Sciatic nerve (tissue), 2 donors: ENCODE data around the gene VWF. TPM values are rescaled to one million over a fixed set of nuclear protein-coding genes. Genes with fewer than 3 reads are reported as not detected.
A peak's percentile ranks its signal among the peaks of the same experiment; 100 is the strongest.

Source experiments
- ATAC-seq: fragments of 200-7000 bp; cut with Tn5 transposase; one replicate; pipeline ENCODE4 v1.9.1; 2020; ENCODE audit warnings: mild to moderate bottlenecking, moderate library complexity
- DNase-seq: peaks from one replicate; pipeline ENCODE4 v3.0.0-alpha.2; 2020; ENCODE audit warnings: low spot score
- intact Hi-C: fragments of 100-400 bp; cut with DNase I; formaldehyde crosslinking; loops from one replicate; pipeline ENCODE4 v1.14.2; 2022
- total RNA-seq: library from RNA; stranded (reverse); fragmentation: NEBNext Ultra II Directional; extraction: Animal tissue kit (Norgen Biotek cat#: 25700); gene quantifications from one replicate; pipeline ENCODE4 v1.2.1, GENCODE V29; 2021
- donor health status: DM: no; HTN: no; CAD: no.
- donor health status: DM: no; HTN: no; CAD: no.

VWF gene
- total RNA-seq, 1 donor from 2014 or later: 655 TPM

GRCh38 chr12:5915511-5915910 lies 209.0 kb downstream of the VWF start:
- no peak for ATAC-seq
- intact Hi-C loops: no loop called here
- DNase-seq: no peak

- DNase-seq: no peak
- ATAC-seq: no peak
- intact Hi-C loops: no loop called here
Measured at GRCh38 chr12:5914387-5915149, 209.9 kb downstream of the VWF start.

- intact Hi-C loops: no loop called here
- ATAC-seq: no peak
Measured at GRCh38 chr12:5913387-5913786, 211.1 kb downstream of the VWF start.

GRCh38 chr12:5912437-5913334 lies 211.8 kb downstream of the VWF start:
- DNase-seq (no peak), ATAC-seq (no peak)
- intact Hi-C loops: no loop called here

More at GRCh38 chr12:5913387-5913786, 211.1 kb downstream of the VWF start:
- DNase-seq: no peak

GRCh38 chr12:5912011-5912410 lies 212.5 kb downstream of the VWF start:
- intact Hi-C loops: no loop called here
- DNase-seq (no peak), ATAC-seq (no peak)

GRCh38 chr12:5910790-5911548 lies 213.5 kb downstream of the VWF start:
- ATAC-seq: no peak
- no peak for DNase-seq
- intact Hi-C loops: no loop called here

GRCh38 chr12:5909560-5909959 lies 214.9 kb downstream of the VWF start:
- ATAC-seq (no peak), DNase-seq (no peak)
- intact Hi-C loops: no loop called here

- no peak for DNase-seq
- intact Hi-C loops: no loop called here
- no peak for ATAC-seq
Measured at GRCh38 chr12:5908251-5908650, 216.2 kb downstream of the VWF start.

GRCh38 chr12:5907807-5908206 lies 216.7 kb downstream of the VWF start:
- DNase-seq: no peak
- intact Hi-C loops: no loop called here
- no peak for ATAC-seq

- DNase-seq (no peak), ATAC-seq (no peak)
- intact Hi-C loops: no loop called here
Measured at GRCh38 chr12:5905757-5906156, 218.7 kb downstream of the VWF start.

GRCh38 chr12:5904969-5905368 lies 219.5 kb downstream of the VWF start:
- ATAC-seq: no peak
- DNase-seq: no peak
- intact Hi-C loops: no loop called here

GRCh38 chr12:5904441-5904840 lies 220.0 kb downstream of the VWF start:
- intact Hi-C loops: no loop called here
- ATAC-seq (no peak), DNase-seq (no peak)

- no peak for DNase-seq
- no peak for ATAC-seq
- intact Hi-C loops: no loop called here
Measured at GRCh38 chr12:5902736-5903135, 221.7 kb downstream of the VWF start.

GRCh38 chr12:5901416-5901815 lies 223.1 kb downstream of the VWF start:
- intact Hi-C loops: no loop called here
- DNase-seq (no peak), ATAC-seq (no peak)

GRCh38 chr12:5900533-5901205 lies 223.8 kb downstream of the VWF start:
- ATAC-seq: peak; percentile 44
- DNase-seq: no peak
- intact Hi-C loops: no loop called here

GRCh38 chr12:5900076-5900475 lies 224.4 kb downstream of the VWF start:
- no peak for ATAC-seq
- intact Hi-C loops: no loop called here
- DNase-seq: no peak

GRCh38 chr12:5899675-5900074 lies 224.8 kb downstream of the VWF start:
- DNase-seq (no peak), ATAC-seq (no peak)
- intact Hi-C loops: no loop called here

GRCh38 chr12:5898874-5899273 lies 225.6 kb downstream of the VWF start:
- ATAC-seq: no peak

More at GRCh38 chr12:5898874-5899273, 225.6 kb downstream of the VWF start:
- intact Hi-C loops: no loop called here
- DNase-seq: no peak
